OCI-LY3 (cell line): Measurements from ENCODE around the gene B3GALT5.
"Not testable (repeated sequence)": the region's sequence is repeated elsewhere in the genome, so short reads cannot be mapped to it uniquely, and the experiment has no call there.

ENCODE experiments used
- H2AFZ ChIP-seq: fragments of 200-600, 300-600 bp; shearing (Covaris generic); 2 replicates; pipeline ENCODE4 v1.6.0; 2014; ENCODE audit warnings: antibody characterized with exemption, low read depth, low read length
- H3K27ac ChIP-seq: fragments of 200-600, 300-600 bp; sonication (generic); 2 replicates; pipeline ENCODE4 v1.5.1; 2014; ENCODE audit warnings: mild to moderate bottlenecking, low read length, moderate library complexity, mixed read lengths
- H3K27me3 ChIP-seq: fragments of 200-600, 300-600 bp; sonication (generic); 2 replicates; pipeline ENCODE4 v1.6.1; 2014; ENCODE audit warnings: low read depth, low read length, mixed read lengths
- H3K36me3 ChIP-seq: fragments of 200-600, 300-600 bp; sonication (generic); replicated peaks from 2 replicates; pipeline ENCODE3; 2014; ENCODE audit warnings: low read depth, low read length, mixed read lengths
- H3K4me1 ChIP-seq: fragments of 300-600, 200-600 bp; sonication (generic); 2 replicates; pipeline ENCODE4 v1.6.1; 2014; ENCODE audit warnings: low read length, mixed read lengths
- H3K4me2 ChIP-seq: fragments of 200-600, 300-600 bp; sonication (generic); 2 replicates; pipeline ENCODE4 v1.6.1; 2014; ENCODE audit warnings: low read length, mixed read lengths
- H3K4me3 ChIP-seq: fragments of 300-600, 200-600 bp; sonication (generic); 2 replicates; pipeline ENCODE4 v1.5.1; 2014; ENCODE audit warnings: antibody characterized with exemption, mild to moderate bottlenecking, low read length, moderate library complexity
- H3K79me2 ChIP-seq: fragments of 300-600, 200-600 bp; shearing (Covaris generic); 2 replicates; pipeline ENCODE4 v1.6.1; 2014; ENCODE audit warnings: mild to moderate bottlenecking, low read length, mixed read lengths
- H3K9ac ChIP-seq: fragments of 300-600, 200-600 bp; shearing (Covaris generic); 2 replicates; pipeline ENCODE4 v1.6.0; 2014; ENCODE audit warnings: mild to moderate bottlenecking, low read length, moderate library complexity
- H3K9me3 ChIP-seq: fragments of 200-600, 300-600 bp; shearing (Covaris generic); 2 replicates; pipeline ENCODE4 v1.6.1; 2014; ENCODE audit warnings: low read length, mixed read lengths; ENCODE audit not compliant: insufficient read depth
- H4K20me1 ChIP-seq: fragments of 200-600, 300-600 bp; sonication (generic); 2 replicates; pipeline ENCODE4 v1.6.1; 2016; ENCODE audit warnings: low read length, mixed read lengths; ENCODE audit not compliant: insufficient read depth
- CTCF ChIP-seq: fragments of 200-600, 300-600 bp; sonication (generic); IDR thresholded peaks from 2 replicates; pipeline ENCODE4 v1.5.1; 2014; ENCODE audit warnings: antibody characterized with exemption, low read length, low read depth
- EZH2phosphoT487 ChIP-seq: fragments of 200-600 bp; shearing (Covaris generic); IDR thresholded peaks from 2 replicates; pipeline ENCODE4 v1.6.1; 2018; ENCODE audit warnings: antibody characterized with exemption, mixed run types, low read depth

Gene B3GALT5

GRCh38 chr21:39581414-39581813, 31.3 kb upstream of the B3GALT5 start:
- Histone ChIP-seq H3K27ac (no peak overlapping the region), H3K79me2 (no peaks in the 10 kb centered on the region), H3K4me3 (no peak overlapping the region), H3K4me2 (no peak overlapping the region), H3K36me3 (no peaks in the 10 kb centered on the region), H3K4me1 (no peaks in the 10 kb centered on the region), H2AFZ (no peak overlapping the region), H3K9ac (no peak overlapping the region), H4K20me1 (no peaks in the 10 kb centered on the region), H3K27me3 (no peaks in the 10 kb centered on the region), H3K9me3 (no peaks in the 10 kb centered on the region)
- TF ChIP-seq CTCF = no peak
- no peak for TF ChIP-seq EZH2phosphoT487

GRCh38 chr21:39582749-39583148, 30.0 kb upstream of the B3GALT5 start:
- H3K27ac ChIP-seq = no peak overlapping the region
- H3K9me3 ChIP-seq = no peaks in the 10 kb centered on the region
- no peaks in the 10 kb centered on the region for H4K20me1 ChIP-seq
- no peak overlapping the region for H2AFZ ChIP-seq
- no peak overlapping the region for H3K9ac ChIP-seq
- no peaks in the 10 kb centered on the region for H3K36me3 ChIP-seq
- H3K4me3 ChIP-seq = no peak overlapping the region
- TF ChIP-seq CTCF = no peak
- TF ChIP-seq EZH2phosphoT487 = no peak
- H3K4me2 ChIP-seq = no peak overlapping the region
- H3K4me1 ChIP-seq = no peaks in the 10 kb centered on the region
- no peaks in the 10 kb centered on the region for H3K79me2 ChIP-seq
- no peaks in the 10 kb centered on the region for H3K27me3 ChIP-seq

- not testable (repeated sequence) for H2AFZ ChIP-seq, H3K4me1 ChIP-seq, H4K20me1 ChIP-seq, H3K27me3 ChIP-seq, H3K36me3 ChIP-seq, H3K9ac ChIP-seq, H3K79me2 ChIP-seq, H3K27ac ChIP-seq, H3K9me3 ChIP-seq, H3K4me2 ChIP-seq, H3K4me3 ChIP-seq
Measured at GRCh38 chr21:39583586-39583985, 29.2 kb upstream of the B3GALT5 start.

DNA sequence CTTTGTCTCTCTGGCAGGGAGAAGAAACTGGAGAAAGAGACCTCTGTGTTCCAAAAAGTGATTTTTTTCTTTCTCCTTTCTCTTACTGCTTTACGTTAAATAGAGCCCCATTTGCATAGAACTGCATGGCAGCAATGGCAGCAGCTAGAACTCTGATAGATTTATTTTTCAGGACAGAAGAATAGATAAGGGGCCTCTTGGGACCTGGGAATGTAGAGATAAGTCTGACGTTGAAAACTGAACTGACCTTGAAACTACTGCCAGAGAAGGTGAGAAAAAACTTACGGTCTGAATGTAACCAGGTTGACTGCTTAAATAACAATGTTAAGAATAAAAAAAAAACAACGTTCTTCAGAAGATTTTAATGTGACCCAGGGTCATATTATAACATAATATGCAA, 25.4 kb upstream of the B3GALT5 start:
- H3K27ac ChIP-seq = no peak overlapping the region
- no peaks in the 10 kb centered on the region for H3K36me3 ChIP-seq
- H3K4me1 ChIP-seq = no peaks in the 10 kb centered on the region
- H2AFZ ChIP-seq = no peak overlapping the region
- no peaks in the 10 kb centered on the region for H3K9me3 ChIP-seq
- no peaks in the 10 kb centered on the region for H4K20me1 ChIP-seq
- TF ChIP-seq CTCF (no peak), EZH2phosphoT487 (no peak)
- H3K4me3 ChIP-seq = no peak overlapping the region
- H3K79me2 ChIP-seq = no peaks in the 10 kb centered on the region
- H3K9ac ChIP-seq = no peak overlapping the region
- H3K27me3 ChIP-seq = no peaks in the 10 kb centered on the region
- H3K4me2 ChIP-seq = no peak overlapping the region

- no peaks in the 10 kb centered on the region for H4K20me1 ChIP-seq
- no peaks in the 10 kb centered on the region for H3K79me2 ChIP-seq
- no peaks in the 10 kb centered on the region for H3K4me1 ChIP-seq
- H3K27me3 ChIP-seq = no peaks in the 10 kb centered on the region
- no peak for TF ChIP-seq CTCF
- no peak for TF ChIP-seq EZH2phosphoT487
- H3K27ac ChIP-seq = no peak overlapping the region
- no peak overlapping the region for H3K4me2 ChIP-seq
- no peak overlapping the region for H3K9ac ChIP-seq
- no peak overlapping the region for H3K4me3 ChIP-seq
- no peak overlapping the region for H2AFZ ChIP-seq
- no peaks in the 10 kb centered on the region for H3K9me3 ChIP-seq
- H3K36me3 ChIP-seq = no peaks in the 10 kb centered on the region
Measured at GRCh38 chr21:39588884-39589283, 23.9 kb upstream of the B3GALT5 start.
